ENCODE data around the gene POU4F3.

GRCh38 chr5:146390469-146390868 lies 51.8 kb downstream of the POU4F3 start:
- TF ChIP-seq CTCF (IDR thresholded peaks at IDR 0.05): peak; percentile 51
- TF ChIP-seq E2F1 (CRISPR knock-in tag; IDR thresholded peaks at IDR 0.05): no peak
- no peak for TF ChIP-seq JUN (CRISPR knock-in tag; IDR thresholded peaks at IDR 0.05)
- no peak for TF ChIP-seq CREB1 (CRISPR knock-in tag; IDR thresholded peaks at IDR 0.05)
- no peak for TF ChIP-seq NR1H2 (CRISPR knock-in tag; IDR thresholded peaks at IDR 0.05)
- TF ChIP-seq FOXP4 (CRISPR knock-in tag; IDR thresholded peaks at IDR 0.05): no peak
- no peak for TF ChIP-seq HMGXB4 (CRISPR knock-in tag; IDR thresholded peaks at IDR 0.05)
- TF ChIP-seq MAX (CRISPR knock-in tag; IDR thresholded peaks at IDR 0.05): no peak
- TF ChIP-seq ZNF219 (CRISPR knock-in tag; IDR thresholded peaks at IDR 0.05; ENCODE audit: borderline replicate concordance): no peak
- TF ChIP-seq ATF1 (CRISPR knock-in tag; IDR thresholded peaks at IDR 0.05): no peak

Data from WTC11 (cell line).